Stimulated activated naive CD4-positive, alpha-beta T cell (primary cell): Measurements from ENCODE around the gene ARMC9.

Experiments
- DNase-seq, 6 experiments: peaks; one replicate each; lab custom pipeline; 2025; lab: John Stamatoyannopoulos, UW

ARMC9 gene

DNA sequence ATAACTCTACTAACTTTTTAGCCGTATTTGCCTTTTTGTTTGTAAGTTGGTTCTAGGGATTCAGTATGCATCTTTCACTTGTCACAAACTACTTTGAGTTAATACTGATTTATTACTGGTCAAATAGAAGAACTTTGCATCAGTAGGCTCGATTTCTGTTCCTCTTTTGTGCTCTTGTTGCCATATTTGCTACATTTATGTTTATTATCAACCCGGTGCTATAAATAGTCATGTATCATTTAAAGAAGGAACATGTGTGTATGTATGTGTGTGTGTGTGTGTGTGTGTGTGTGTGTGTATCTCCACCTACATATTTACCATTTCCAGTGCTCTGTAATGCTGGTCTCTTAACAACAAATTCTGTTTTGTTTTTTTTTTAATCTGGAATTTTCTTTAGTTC is 117.5 kb downstream of the ARMC9 start:
- DNase-seq, result no peak

- DNase-seq, result no peak
Measured at GRCh38 chr2:231317579-231317978, 119.1 kb downstream of the ARMC9 start.

- no peak for DNase-seq
Measured at GRCh38 chr2:231318436-231318835, 120.0 kb downstream of the ARMC9 start.

DNA sequence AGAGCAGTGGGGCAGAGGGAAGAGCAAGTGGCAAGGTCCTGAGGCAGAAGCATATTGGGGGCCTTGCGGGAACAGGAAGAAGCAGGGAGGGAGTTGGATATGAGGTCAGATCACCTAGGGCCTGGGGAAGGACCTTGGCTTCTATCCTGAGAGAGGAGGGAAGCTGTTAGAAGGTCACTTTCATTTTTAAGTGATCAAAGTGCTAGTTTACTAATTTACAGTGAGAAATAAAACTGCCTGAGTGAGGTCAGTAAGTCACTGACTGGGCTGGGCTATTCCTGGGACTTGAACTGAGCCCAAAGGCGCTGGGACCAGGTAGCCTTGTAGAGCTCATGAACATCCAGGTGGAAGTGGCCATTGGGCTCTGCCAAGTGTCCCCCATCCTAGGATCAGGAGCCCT is 120.5 kb downstream of the ARMC9 start:
- DNase-seq, result no peak

DNA sequence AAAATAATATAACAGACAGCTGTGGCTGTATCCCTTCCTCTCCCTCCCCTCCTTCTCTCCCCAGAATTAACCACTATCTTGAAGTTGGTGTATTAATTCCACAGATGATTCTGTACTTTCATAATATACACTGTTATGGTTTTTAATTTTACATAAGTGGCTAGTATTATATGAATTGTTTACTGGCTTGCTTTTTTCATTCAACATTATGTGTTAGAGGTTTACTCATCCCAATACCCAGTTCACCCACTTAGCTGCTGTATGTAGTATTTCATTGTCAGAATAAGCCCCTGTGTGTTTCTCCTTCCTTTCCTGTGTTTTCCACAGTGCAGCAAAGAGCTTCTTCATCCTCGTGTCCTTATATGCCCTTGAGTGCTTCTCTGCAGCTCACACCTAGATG is 121.4 kb downstream of the ARMC9 start:
- DNase-seq, result no peak

DNA sequence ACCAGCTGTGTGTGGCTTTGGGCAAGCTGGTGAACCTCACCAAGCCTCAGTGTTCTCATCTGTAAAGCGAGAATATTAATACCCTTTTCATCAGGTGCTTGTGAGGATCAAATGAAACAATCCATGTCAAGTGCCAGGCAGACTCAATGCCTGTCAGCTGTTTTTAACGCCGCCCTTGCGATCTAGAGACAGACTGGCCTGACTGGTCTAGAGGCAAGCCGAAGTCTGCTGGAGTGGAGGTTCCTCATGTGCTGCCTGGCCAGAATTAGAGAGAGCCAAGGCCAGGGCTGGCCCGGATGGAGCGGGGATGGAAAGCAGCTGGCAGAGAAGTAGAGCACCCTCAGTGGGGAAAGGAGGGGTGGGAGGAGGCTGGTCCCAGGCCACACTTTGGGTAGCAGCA is 122.6 kb downstream of the ARMC9 start:
- DNase-seq, result no peak

GRCh38 chr2:231321556-231322334 is 123.3 kb downstream of the ARMC9 start:
- no peak for DNase-seq

DNA sequence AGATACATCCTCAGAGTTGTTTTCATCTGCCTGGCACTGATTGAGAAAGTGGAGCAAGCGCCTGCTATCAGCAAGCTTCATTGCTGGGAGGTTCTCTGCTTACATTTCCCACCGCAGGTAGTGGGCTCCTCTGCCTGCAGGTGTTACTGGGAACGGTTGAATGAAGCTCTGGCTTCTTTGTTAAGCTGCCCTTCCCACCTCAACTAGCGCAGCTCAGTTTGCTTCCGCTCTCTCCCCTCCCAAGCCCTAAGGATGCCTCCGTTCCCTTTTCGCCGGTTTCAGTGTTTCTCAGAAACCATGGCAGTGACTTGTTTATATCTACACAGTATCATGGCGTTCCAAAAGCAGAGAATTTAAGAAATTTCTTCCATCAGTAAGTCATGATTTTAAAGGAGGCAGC is 124.9 kb downstream of the ARMC9 start:
- no peak for DNase-seq

DNA sequence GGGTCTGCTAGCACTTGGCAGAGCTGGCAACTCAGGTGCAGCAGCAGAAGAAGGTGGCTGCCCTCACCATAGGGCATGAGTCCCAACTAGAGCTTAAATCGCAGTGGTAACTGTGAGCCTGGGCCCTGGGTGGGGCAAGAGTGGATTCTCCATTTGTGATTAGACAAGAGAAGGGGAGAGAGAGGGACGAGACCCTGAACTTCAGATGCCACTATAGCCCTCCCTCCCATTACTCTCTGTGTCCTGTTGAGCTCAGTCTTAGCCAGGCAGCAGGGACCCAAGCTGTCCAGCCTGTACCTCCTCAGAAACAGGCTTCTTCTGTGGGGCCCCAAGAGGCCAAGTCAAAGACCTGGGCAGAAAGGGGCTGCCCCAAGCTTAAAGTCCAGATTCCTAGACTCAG is 127.4 kb downstream of the ARMC9 start:
- no peak for DNase-seq

DNA sequence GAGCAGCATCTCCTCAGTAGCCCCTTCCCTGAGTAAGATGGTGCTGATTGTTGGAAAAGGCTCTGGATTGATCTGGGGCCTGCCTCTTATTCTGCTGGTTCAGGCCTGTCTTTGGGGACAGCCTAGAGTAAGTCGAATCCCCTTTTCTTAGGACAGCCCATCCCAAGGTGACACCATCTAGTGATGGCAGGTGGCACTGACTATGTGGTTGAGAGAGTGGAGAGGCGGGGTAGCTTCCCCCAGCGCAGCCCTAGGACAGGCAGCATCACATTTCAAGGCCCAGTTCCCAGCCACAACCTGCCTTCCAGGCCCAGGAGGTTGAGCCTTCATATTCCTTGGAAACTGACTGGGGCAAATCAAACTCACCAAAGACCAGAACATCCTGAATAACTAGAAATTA is 128.0 kb downstream of the ARMC9 start:
- DNase-seq, result no peak

DNA sequence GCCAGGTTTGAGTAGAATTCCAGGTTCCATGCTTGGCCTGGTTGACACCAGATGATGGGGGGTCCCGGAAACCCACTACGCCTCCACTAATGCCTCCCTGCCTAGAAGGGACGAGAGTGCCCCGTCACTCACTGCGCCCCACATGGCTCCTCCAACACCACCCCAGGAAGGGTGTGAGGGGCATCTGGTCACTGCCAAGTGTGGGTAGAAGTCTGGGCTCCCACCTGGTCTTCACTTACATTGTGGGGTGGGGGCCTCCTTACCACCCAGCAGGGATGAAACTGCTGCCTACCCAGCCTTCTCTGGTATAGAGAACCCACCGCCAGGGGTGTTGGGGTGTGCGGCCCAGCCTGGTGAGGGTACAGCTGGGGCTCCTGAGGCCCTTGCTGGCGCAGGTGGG is 131.9 kb downstream of the ARMC9 start:
- no peak for DNase-seq

DNA sequence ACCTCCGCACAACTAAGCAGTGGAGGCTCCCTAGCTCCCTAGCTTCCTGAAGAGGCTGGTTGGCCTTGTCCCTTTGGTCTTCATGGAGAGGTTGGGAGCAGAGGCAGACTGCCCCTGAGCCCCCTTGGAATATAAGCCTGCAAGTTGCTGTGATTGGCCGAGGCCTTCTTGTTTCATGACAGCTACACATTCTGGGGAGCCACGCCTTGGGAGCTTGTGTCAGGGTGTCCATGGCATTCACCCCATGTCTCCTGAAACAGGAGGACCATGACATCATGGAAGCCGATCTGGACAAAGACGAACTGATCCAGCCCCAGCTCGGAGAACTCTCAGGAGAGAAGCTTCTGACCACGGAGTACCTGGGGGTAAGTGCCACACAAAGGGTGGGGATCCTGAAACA is 133.1 kb downstream of the ARMC9 start:
- no peak for DNase-seq

DNA sequence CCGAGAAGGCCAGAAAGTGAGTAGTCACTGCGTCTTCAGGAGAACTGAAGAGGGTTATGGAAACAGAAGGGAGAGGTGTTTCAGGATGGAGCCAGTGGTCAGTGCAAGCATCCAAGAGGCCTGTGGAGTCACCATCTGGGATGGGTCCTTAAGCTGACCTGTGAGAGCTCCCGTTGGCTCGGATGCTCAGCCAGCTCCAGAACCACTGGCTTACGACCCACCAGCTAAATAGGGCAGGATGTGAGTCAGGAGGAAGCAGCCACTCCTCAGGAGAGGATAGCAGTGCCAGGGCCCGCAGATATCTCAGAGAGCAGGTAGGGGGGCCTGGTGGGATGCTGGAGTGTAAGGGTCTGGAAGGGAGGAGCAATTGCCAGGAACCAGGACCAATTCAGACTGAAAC is 134.0 kb downstream of the ARMC9 start:
- no peak for DNase-seq

DNA sequence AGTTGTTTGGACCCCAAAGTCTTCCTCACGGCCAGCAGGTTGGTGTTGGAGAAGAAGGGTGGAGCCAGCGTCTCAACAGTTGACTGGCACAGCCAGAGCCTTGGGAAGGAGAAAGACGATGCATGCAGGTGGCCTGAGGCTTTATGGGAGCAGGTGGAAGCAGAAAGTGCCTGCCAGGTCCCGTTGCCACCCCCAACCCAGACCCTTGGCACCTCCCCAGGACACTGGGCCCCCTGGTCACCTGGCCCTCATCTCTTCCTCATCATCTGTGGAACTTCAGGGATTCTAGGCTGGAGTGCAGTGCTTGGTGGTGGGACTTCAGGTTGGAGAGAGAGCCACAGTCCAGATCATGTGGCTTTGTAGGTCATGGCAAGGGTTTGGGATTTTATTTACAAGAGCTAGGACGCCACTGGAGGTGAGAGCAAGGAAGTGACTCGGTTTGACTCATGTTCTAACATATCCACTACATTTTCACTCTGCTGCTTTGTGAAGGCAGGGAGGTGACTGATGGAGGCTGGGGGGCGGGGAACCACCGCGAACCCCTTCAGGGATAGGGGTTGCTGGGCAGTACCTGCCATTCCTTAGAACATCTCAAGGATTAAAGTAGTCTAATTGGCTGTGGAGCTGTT is 134.6 kb downstream of the ARMC9 start:
- DNase-seq, result no peak

DNA sequence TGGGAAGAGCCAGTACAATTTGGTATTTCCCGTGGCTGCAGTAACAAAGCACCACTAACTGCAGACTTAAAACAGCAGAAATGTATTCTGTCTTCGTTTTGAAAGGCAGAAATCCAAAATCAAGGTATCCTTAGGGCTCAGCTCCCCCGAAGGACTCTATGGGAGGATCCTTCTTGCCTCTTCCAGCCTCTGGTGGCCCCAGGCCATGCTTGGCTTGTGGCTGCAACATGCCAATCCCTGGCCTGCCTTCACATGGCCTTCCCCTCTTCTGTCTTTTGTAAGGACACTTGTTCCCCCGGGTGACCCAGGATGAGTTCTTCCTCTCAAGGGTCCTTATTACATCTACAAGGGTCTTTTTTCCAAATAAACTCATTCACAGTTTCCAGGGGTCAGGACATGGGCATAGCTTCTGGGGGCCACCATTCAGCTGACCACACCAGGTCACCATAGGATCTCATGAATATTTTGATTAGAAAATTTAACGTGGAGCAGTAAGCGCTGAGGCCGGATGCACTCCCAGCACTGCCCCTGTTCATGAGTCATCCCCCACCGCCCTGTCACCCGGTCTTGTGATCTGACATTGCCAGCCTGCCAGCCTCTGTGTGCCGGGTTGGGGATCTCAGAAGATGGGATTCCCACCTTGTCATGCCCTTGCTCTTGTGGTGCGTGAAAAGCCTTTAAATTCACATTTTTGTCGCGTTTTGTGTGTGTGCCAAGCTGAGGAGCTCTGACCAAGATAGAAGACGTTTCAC is 135.9 kb downstream of the ARMC9 start:
- DNase-seq, result no peak

DNA sequence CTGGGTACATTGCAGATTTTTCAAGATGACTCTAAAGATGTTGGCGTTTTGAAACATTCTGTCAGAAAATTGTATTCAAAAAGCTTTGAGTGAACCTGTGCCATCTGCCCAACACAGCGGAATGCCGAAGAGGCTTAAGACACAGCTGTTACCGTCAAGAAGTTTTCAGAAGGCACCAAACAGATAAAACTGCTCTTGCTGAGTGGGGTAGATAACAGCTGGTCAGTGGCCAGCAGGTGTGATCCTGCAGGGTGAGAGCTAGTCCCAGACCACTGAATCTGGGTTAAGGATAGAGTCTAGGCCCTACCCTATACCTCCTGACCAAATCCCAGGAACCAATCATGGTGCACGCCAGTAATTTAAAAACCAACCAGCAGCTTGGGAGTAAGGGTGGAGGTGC is 136.6 kb downstream of the ARMC9 start:
- no peak for DNase-seq

DNA sequence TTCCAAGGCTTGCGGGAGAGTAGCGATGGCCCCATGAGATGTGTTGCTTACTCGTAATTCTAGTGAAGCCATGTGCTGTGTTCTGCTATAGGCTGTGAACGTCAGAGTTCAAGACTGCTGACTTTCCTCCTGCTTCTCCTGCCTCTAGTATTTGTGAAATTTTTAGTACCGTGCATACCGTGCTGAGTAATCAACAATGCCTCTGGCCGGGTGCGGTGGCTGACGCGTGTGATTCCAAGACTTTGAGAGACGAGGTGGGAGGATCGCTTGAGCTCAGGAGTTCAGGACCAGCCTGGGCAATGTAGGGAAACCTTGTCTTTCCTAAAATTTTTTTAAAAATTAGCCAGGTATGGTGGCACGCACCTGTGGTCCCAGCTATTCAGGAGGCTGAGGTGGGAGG is 137.2 kb downstream of the ARMC9 start:
- no peak for DNase-seq

DNA sequence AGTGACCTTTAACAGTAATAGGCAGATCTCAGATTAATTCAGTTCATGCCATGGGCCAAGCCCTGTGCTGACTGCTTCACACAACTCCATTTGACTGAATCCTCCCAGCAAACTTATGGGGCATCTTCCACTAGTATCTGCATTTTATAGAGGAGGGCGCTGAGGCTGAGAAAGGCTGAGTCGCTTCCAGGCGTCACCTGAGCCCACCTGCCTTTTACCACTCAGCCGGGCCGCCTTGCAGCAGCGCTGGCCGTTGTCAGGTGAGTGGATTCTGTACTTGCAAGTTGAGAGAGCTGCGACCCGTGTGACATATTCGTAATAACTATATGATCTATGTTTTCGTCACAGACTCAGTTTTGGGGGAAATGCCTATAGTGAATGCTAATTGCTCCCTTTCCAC is 137.8 kb downstream of the ARMC9 start:
- DNase-seq, result no peak

GRCh38 chr2:231336700-231337099 is 138.3 kb downstream of the ARMC9 start:
- no peak for DNase-seq

GRCh38 chr2:231337807-231338759 is 139.7 kb downstream of the ARMC9 start:
- no peak for DNase-seq

GRCh38 chr2:231339316-231339715 is 140.9 kb downstream of the ARMC9 start:
- no peak for DNase-seq

GRCh38 chr2:231341100-231341499 is 142.7 kb downstream of the ARMC9 start:
- no peak for DNase-seq
